ENCODE measurements around the gene SLC26A11. TPM values are rescaled to one million over a fixed set of nuclear protein-coding genes. Genes with fewer than 3 reads are reported as not detected.

The SLC26A11 gene
- total and polyA plus RNA-seq, 2 of the 13 experiments (the other 11 are each of a cell fraction or from before 2014, with no cell fraction given): 8.7 to 13.2 TPM

DNA sequence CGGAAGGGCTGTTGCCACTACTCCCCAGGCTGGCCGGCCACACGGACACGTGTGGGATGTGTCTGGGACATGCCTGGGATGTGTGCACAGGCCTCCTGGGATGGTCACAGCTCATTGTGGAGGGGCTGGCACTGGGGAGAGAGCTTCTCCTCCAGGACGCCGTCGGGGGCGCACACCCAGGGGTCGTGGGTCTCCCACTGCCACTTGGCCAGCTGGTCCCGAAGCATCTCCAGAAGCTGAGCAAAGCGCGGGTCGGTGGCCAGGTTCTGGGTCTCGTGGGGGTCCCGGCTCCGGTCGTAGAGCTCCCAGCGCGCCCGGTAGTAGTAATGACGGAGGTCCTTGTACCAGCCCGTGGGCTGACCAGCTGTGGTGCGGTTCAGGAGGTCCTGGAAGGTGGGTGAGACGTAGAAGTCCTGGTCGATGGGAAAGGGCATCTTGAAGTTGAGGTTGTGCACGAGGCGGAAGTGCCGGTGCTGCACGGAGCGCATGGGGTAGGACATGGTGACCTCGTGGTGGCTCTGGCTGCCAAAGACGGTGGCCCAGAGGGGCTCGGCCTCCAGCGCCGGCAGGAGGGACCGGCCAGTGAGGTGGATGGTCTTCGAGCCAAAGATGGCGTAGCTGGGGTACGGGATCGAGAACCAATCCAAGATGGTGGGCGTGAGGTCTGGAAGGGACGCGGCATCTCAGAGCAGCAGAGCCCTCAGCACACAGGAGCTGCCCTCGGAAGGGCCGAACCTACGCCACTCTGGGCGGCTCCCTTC lies 9.7 kb upstream of the SLC26A11 start:
- Histone ChIP-seq H3K9me3 (ENCODE audit: low read length) (no peaks in the 10 kb centered on the region), H3K4me1 (ENCODE audit: insufficient read depth, low read length) (no peaks in the 10 kb centered on the region), H3K4me3 (replicated peaks in 1 of 3; ENCODE audit: insufficient read depth in 1 of 3, low read depth in 2 of 3, low read length in 3 of 3) (no peak overlapping the region), H2AFZ (ENCODE audit: low read length) (no peak overlapping the region), H3K4me2 (ENCODE audit: low read depth, low read length) (no peak overlapping the region), H3K9ac (ENCODE audit: insufficient read depth, low read depth, low read length) (no peak overlapping the region), H3K27me3 (ENCODE audit: control insufficient read depth in 1 of 2, insufficient read depth in 2 of 2, low read length in 2 of 2) (no peaks in the 10 kb centered on the region), H3K79me2 (ENCODE audit: insufficient read depth, low read length) (no peaks in the 10 kb centered on the region), H3K36me3 (replicated peaks in 1 of 2; ENCODE audit: control insufficient read depth in 1 of 2, insufficient read depth in 2 of 2, low read length in 2 of 2) (peaks cover 20 to 42% of the 10 kb centered on the region in 2 experiments), H4K20me1 (ENCODE audit: insufficient read depth, low read length) (no peaks in the 10 kb centered on the region), H3K27ac (ENCODE audit: extremely low read length, insufficient read depth, low read length) (no peak overlapping the region)
- CTCF ChIA-PET (ENCODE audit: low intra/inter-chr PET ratio, low total read pairs): no interaction called here
- in situ Hi-C loops (cut with HindIII; ENCODE audit: extremely low pct_ligation_motif_present, low pct_unique_long_range_greater_than_20kb): no loop called here
- intact Hi-C loops (cut with micrococcal nuclease; ENCODE audit: unreplicated experiment): no loop called here
- WGBS (ENCODE audit: low lambda C conversion rate): 96% methylated on average over 45 of the region's 47 CpGs
- POLR2A ChIA-PET: interaction anchor here (1.7 kb wide), 1 partner anchor 10 kb away, joined by 5 read pairs; the partner anchor contains the start of genes SGSH and SLC26A11
- DNase-seq (ENCODE audit: low spot score) (no peak), FAIRE-seq (no peak), ATAC-seq (no peak)
- BruUV-seq (replicated peaks): no TSS peak
- no peak for TF ChIP-seq AHR (CRISPR knock-in tag; IDR thresholded peaks at IDR 0.05)
- TF ChIP-seq AGO2 (optimal IDR thresholded peaks at IDR 0.05; ENCODE audit: low read depth, low read length): peak; percentile 50
- TF ChIP-seq ZSCAN21 (CRISPR knock-in tag; IDR thresholded peaks at IDR 0.05; ENCODE audit: borderline replicate concordance): no peak
- TF ChIP-seq GABPA (IDR thresholded peaks at IDR 0.05; ENCODE audit: low read depth, low read length): no peak
- TF ChIP-seq GABPA (CRISPR knock-in tag; IDR thresholded peaks at IDR 0.05; ENCODE audit: low read depth): no peak

DNA sequence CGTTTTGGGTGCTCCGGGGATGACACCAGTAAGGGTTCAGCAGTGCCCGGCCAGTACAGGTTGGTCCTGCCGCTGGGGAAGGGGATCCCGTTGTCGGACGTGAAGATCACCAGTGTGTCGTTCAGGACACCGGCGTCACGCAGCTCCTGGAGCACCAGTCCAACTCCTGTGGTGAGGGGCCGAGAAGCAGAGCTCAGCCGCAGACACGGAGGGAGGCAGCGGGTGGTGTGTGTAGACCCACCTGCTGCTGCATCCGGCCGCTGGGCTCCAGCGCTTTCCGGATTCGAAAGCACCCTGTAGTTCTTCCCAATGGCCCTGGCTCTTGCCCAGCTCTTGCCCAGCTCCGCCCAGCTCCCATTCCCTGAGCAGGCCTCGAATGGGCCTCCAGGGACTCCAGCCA lies 8.1 kb upstream of the SLC26A11 start:
- H3K9ac ChIP-seq (ENCODE audit: insufficient read depth, low read depth, low read length): no peak overlapping the region
- in situ Hi-C loops (cut with HindIII; ENCODE audit: extremely low pct_ligation_motif_present, low pct_unique_long_range_greater_than_20kb) (no loop called here), intact Hi-C loops (cut with micrococcal nuclease; ENCODE audit: unreplicated experiment) (no loop called here)
- no peak overlapping the region for H3K4me2 ChIP-seq (ENCODE audit: low read depth, low read length)
- ATAC-seq: no peak
- FAIRE-seq: no peak
- H2AFZ ChIP-seq (ENCODE audit: low read length): no peak overlapping the region
- H3K4me3 ChIP-seq (replicated peaks in 1 of 3; ENCODE audit: insufficient read depth in 1 of 3, low read depth in 2 of 3, low read length in 3 of 3): no peak overlapping the region
- H3K27ac ChIP-seq (ENCODE audit: extremely low read length, insufficient read depth, low read length): no peak overlapping the region
- POLR2A ChIA-PET: interaction anchor here (1.7 kb wide), 1 partner anchor 8 kb away, joined by 5 read pairs; the partner anchor contains the start of genes SGSH and SLC26A11
- H3K36me3 ChIP-seq (replicated peaks in 1 of 2; ENCODE audit: control insufficient read depth in 1 of 2, insufficient read depth in 2 of 2, low read length in 2 of 2): peaks cover 22 to 48% of the 10 kb centered on the region in 2 experiments
- no TSS peak for BruUV-seq (replicated peaks)
- no peaks in the 10 kb centered on the region for H3K79me2 ChIP-seq (ENCODE audit: insufficient read depth, low read length)
- H4K20me1 ChIP-seq (ENCODE audit: insufficient read depth, low read length): no peaks in the 10 kb centered on the region
- TF ChIP-seq ZBTB3 (CRISPR knock-in tag; IDR thresholded peaks at IDR 0.05; ENCODE audit: borderline replicate concordance, low read depth) (no peak), ZNF768 (CRISPR knock-in tag; IDR thresholded peaks at IDR 0.05) (0 out of 2 replicates have a peak, but pooled peaks have one; percentile 11), AGO2 (optimal IDR thresholded peaks at IDR 0.05; ENCODE audit: low read depth, low read length) (peak; percentile 46)
- TF ChIP-seq, protein P1, sequence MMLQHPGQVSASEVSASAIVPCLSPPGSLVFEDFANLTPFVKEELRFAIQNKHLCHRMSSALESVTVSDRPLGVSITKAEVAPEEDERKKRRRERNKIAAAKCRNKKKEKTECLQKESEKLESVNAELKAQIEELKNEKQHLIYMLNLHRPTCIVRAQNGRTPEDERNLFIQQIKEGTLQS (CRISPR knock-in tag; IDR thresholded peaks at IDR 0.05): no peak
- no peaks in the 10 kb centered on the region for H3K9me3 ChIP-seq (ENCODE audit: low read length)
- no peaks in the 10 kb centered on the region for H3K27me3 ChIP-seq (ENCODE audit: control insufficient read depth in 1 of 2, insufficient read depth in 2 of 2, low read length in 2 of 2)
- DNase-seq (ENCODE audit: low spot score): no peak
- H3K4me1 ChIP-seq (ENCODE audit: insufficient read depth, low read length): no peaks in the 10 kb centered on the region
- CTCF ChIA-PET (ENCODE audit: low intra/inter-chr PET ratio, low total read pairs): no interaction called here
- WGBS (ENCODE audit: low lambda C conversion rate): 97% methylated on average over 20 of the region's 22 CpGs

Measured in HepG2 (cell line).